Parathyroid adenoma (tissue), 2 donors: Measurements from ENCODE around the gene METTL9.
"Not testable (repeated sequence)": the region's sequence is repeated elsewhere in the genome, so short reads cannot be mapped to it uniquely, and the experiment has no call there.

Source experiments
- H2AFZ ChIP-seq: fragments of 300-600 bp; sonication (generic); one replicate; pipeline ENCODE4 v1.7.0; 2017; ENCODE audit warnings: antibody characterized with exemption, mild to moderate bottlenecking
- H3K27ac ChIP-seq: fragments of 300-600 bp; sonication (generic); one replicate; pipeline ENCODE4 v1.7.0; 2017
- H3K27me3 ChIP-seq: fragments of 300-600 bp; sonication (generic); one replicate; pipeline ENCODE4 v1.7.0; 2017; ENCODE audit warnings: low read length; ENCODE audit not compliant: control insufficient read depth, insufficient read depth
- H3K36me3 ChIP-seq: fragments of 300-600 bp; sonication (generic); one replicate; pipeline ENCODE4 v1.7.0; 2017; ENCODE audit warnings: low read length; ENCODE audit not compliant: control insufficient read depth, insufficient read depth
- H3K4me1 ChIP-seq: fragments of 300-600 bp; sonication (generic); one replicate; pipeline ENCODE4 v1.7.0; 2017; ENCODE audit warnings: control low read depth
- H3K4me2 ChIP-seq: fragments of 300-600 bp; sonication (generic); one replicate; pipeline ENCODE4 v1.7.0; 2017; ENCODE audit warnings: low read length
- H3K4me3 ChIP-seq: fragments of 300-600 bp; sonication (generic); one replicate; pipeline ENCODE4 v1.7.0; 2017; ENCODE audit warnings: low read depth, low read length
- H3K79me2 ChIP-seq: fragments of 300-600 bp; sonication (generic); one replicate; pipeline ENCODE4 v1.7.0; 2017; ENCODE audit warnings: control low read depth
- H3K9ac ChIP-seq: fragments of 300-600 bp; sonication (generic); one replicate; pipeline ENCODE4 v1.7.0; 2017; ENCODE audit warnings: mild to moderate bottlenecking
- H3K9me3 ChIP-seq: fragments of 300-600 bp; sonication (generic); one replicate; pipeline ENCODE4 v1.7.0; 2017; ENCODE audit warnings: low read length; ENCODE audit not compliant: control insufficient read depth
- CTCF ChIP-seq: fragments of 300-600 bp; sonication (generic); IDR thresholded peaks from one replicate; pipeline ENCODE4 v1.7.0; 2017; ENCODE audit warnings: antibody characterized with exemption, mild to moderate bottlenecking
- donor health status: primary hyperparathyroidism.

METTL9 gene

GRCh38 chr16:21570676-21571017 is 28.7 kb upstream of the METTL9 start:
- Histone ChIP-seq H3K36me3 (no peaks in the 10 kb centered on the region), H3K9ac (no peak overlapping the region), H3K4me1 (peaks cover 23% of the 10 kb centered on the region), H2AFZ (no peak overlapping the region), H3K27ac (no peak overlapping the region), H3K9me3 (no peaks in the 10 kb centered on the region), H3K4me3 (no peak overlapping the region), H3K4me2 (no peak overlapping the region), H3K27me3 (no peaks in the 10 kb centered on the region), H3K79me2 (no peaks in the 10 kb centered on the region)
- no peak for TF ChIP-seq CTCF

- not testable (repeated sequence) for H3K9me3 ChIP-seq, H3K27ac ChIP-seq, H3K27me3 ChIP-seq, H3K9ac ChIP-seq, H3K4me3 ChIP-seq, H3K4me2 ChIP-seq, H3K4me1 ChIP-seq, H2AFZ ChIP-seq, H3K36me3 ChIP-seq, H3K79me2 ChIP-seq
These were observed 25.9 kb upstream of the METTL9 start for GRCh38 chr16:21573506-21573905.

- H3K4me1 ChIP-seq: no peaks in the 10 kb centered on the region
- H3K9me3 ChIP-seq: no peaks in the 10 kb centered on the region
- no peak overlapping the region for H3K4me3 ChIP-seq
- H3K4me2 ChIP-seq: no peak overlapping the region
- H3K27me3 ChIP-seq: no peaks in the 10 kb centered on the region
- no peak overlapping the region for H2AFZ ChIP-seq
- no peaks in the 10 kb centered on the region for H3K79me2 ChIP-seq
- H3K36me3 ChIP-seq: no peaks in the 10 kb centered on the region
- no peak overlapping the region for H3K27ac ChIP-seq
- H3K9ac ChIP-seq: no peak overlapping the region
- no peak for TF ChIP-seq CTCF
These were observed 25.0 kb upstream of the METTL9 start for GRCh38 chr16:21574372-21574771.

GRCh38 chr16:21576323-21576722 is 23.1 kb upstream of the METTL9 start:
- H3K4me1 ChIP-seq, H3K27ac ChIP-seq, H3K4me3 ChIP-seq: not testable (repeated sequence)

GRCh38 chr16:21577487-21577886 is 21.9 kb upstream of the METTL9 start:
- not testable (repeated sequence) for H3K27ac ChIP-seq, H3K79me2 ChIP-seq, H2AFZ ChIP-seq

More at GRCh38 chr16:21576323-21576722, 23.1 kb upstream of the METTL9 start:
- H3K79me2 ChIP-seq, H2AFZ ChIP-seq, H3K36me3 ChIP-seq, H3K4me2 ChIP-seq, H3K27me3 ChIP-seq, H3K9ac ChIP-seq, H3K9me3 ChIP-seq: not testable (repeated sequence)

GRCh38 chr16:21578311-21578710 is 21.1 kb upstream of the METTL9 start:
- not testable (repeated sequence) for H3K9me3 ChIP-seq, H3K79me2 ChIP-seq, H3K4me3 ChIP-seq, H3K4me1 ChIP-seq, H3K27ac ChIP-seq, H3K27me3 ChIP-seq, H2AFZ ChIP-seq, H3K36me3 ChIP-seq, H3K4me2 ChIP-seq, H3K9ac ChIP-seq

More at GRCh38 chr16:21577487-21577886, 21.9 kb upstream of the METTL9 start:
- not testable (repeated sequence) for H3K36me3 ChIP-seq, H3K4me2 ChIP-seq, H3K4me3 ChIP-seq, H3K27me3 ChIP-seq, H3K4me1 ChIP-seq, H3K9ac ChIP-seq, H3K9me3 ChIP-seq

- not testable (repeated sequence) for H3K79me2 ChIP-seq, H3K4me3 ChIP-seq, H3K4me2 ChIP-seq, H2AFZ ChIP-seq, H3K36me3 ChIP-seq, H3K9ac ChIP-seq, H3K9me3 ChIP-seq, H3K27me3 ChIP-seq, H3K27ac ChIP-seq, H3K4me1 ChIP-seq
These were observed 19.2 kb upstream of the METTL9 start for GRCh38 chr16:21580131-21580530.
